Measurements from ENCODE around the gene CCDC91. TPM values are rescaled to one million over a fixed set of nuclear protein-coding genes. Genes with fewer than 3 reads are reported as not detected.

The CCDC91 gene
- total and polyA plus RNA-seq, 8 donors = 15.0 to 27.0 (median 19.1) TPM

- Histone ChIP-seq H3K9me3 (no peaks in the 10 kb centered on the region), H3K4me3 (no peak overlapping the region), H3K4me1 (no peaks in the 10 kb centered on the region), H3K36me3 (no peaks in the 10 kb centered on the region), H3K27me3 (no peaks in the 10 kb centered on the region), H3K27ac (no peak overlapping the region)
- intact Hi-C loops (cut with DNase I) = no loop called here
- ATAC-seq = peak; percentile 77 to 96 (median 87)
- no peak for FAIRE-seq
- 91 to 97% methylated on average over 3 of the region's 3 CpGs for WGBS, 2 donors
- DNase-seq = peak in 3 of 6 donors; percentile 11 to 20 (median 18)
- peak in 2 of 4 donors; percentile 31 for TF ChIP-seq CTCF (IDR thresholded peaks at IDR 0.05)
These were observed 17.7 kb upstream of the CCDC91 start for GRCh38 chr12:28172434-28173030.

DNA sequence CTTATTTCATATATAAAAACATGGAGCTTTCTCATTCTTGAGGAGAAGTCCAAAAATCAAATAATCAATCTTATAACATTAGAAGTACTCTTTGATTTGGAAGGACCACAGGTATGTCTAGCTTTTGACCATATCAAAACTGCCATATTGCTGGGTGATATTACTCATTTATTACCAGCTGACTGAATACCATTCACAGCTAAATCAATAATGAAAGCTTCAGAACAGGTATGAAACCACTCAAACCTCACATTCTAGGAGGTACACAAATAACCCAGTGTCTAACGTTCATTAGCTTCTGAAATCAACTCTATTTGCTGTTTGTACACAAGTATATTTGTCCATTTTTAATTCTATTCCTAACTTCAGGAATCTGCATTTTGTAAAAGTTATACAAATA lies 16.8 kb upstream of the CCDC91 start:
- DNase-seq (no peak), ATAC-seq (no peak), FAIRE-seq (no peak)
- intact Hi-C loops (cut with DNase I) = no loop called here
- no peaks in the 10 kb centered on the region for H3K36me3 ChIP-seq
- no peak overlapping the region for H3K27ac ChIP-seq
- no peak for TF ChIP-seq CTCF (IDR thresholded peaks at IDR 0.05)
- no peaks in the 10 kb centered on the region for H3K9me3 ChIP-seq
- H3K27me3 ChIP-seq = no peaks in the 10 kb centered on the region
- WGBS, 2 donors = 67% methylated on average over 1 of the region's 1 CpG
- no peaks in the 10 kb centered on the region for H3K4me1 ChIP-seq
- H3K4me3 ChIP-seq = no peak overlapping the region

- no peak for DNase-seq
- WGBS, 2 donors = 35 to 47% methylated on average over 1 of the region's 1 CpG
These were observed 15.1 kb upstream of the CCDC91 start for GRCh38 chr12:28175098-28175589.

GRCh38 chr12:28176295-28176694 lies 14.0 kb upstream of the CCDC91 start:
- 89 to 94% methylated on average over 3 of the region's 3 CpGs for whole genome bisulfite sequencing, 2 donors
- Histone ChIP-seq H3K9me3 (no peaks in the 10 kb centered on the region), H3K4me3 (no peak overlapping the region)

More at GRCh38 chr12:28175098-28175589, 15.1 kb upstream of the CCDC91 start:
- no peaks in the 10 kb centered on the region for H3K4me1 ChIP-seq
- FAIRE-seq (no peak), ATAC-seq (no peak)
- H3K27me3 ChIP-seq = no peaks in the 10 kb centered on the region
- H3K9me3 ChIP-seq = no peaks in the 10 kb centered on the region
- H3K4me3 ChIP-seq = no peak overlapping the region
- no peak for TF ChIP-seq CTCF (IDR thresholded peaks at IDR 0.05)
- H3K27ac ChIP-seq = no peak overlapping the region
- H3K36me3 ChIP-seq = no peaks in the 10 kb centered on the region
- intact Hi-C loops (cut with DNase I) = no loop called here

More at GRCh38 chr12:28176295-28176694, 14.0 kb upstream of the CCDC91 start:
- no peak for DNase-seq
- intact Hi-C loops (cut with DNase I) = no loop called here
- no peak for TF ChIP-seq CTCF (IDR thresholded peaks at IDR 0.05)
- FAIRE-seq = no peak
- no peaks in the 10 kb centered on the region for H3K36me3 ChIP-seq
- ATAC-seq = no peak
- H3K4me1 ChIP-seq = no peaks in the 10 kb centered on the region
- no peaks in the 10 kb centered on the region for H3K27me3 ChIP-seq
- no peak overlapping the region for H3K27ac ChIP-seq

Data from pancreas (tissue), 10 donors.